ENCODE results near the gene PSMD11.

PSMD11 gene

GRCh38 chr17:32452281-32452680 is 8.0 kb downstream of the PSMD11 start:
- H3K27ac ChIP-seq = no peak overlapping the region
- TF ChIP-seq ZFX (IDR thresholded peaks at IDR 0.05) (no peak), CTCF (conservative IDR thresholded peaks at IDR 0.05) (no peak)

GRCh38 chr17:32453370-32453769 is 9.1 kb downstream of the PSMD11 start:
- no peak overlapping the region for H3K27ac ChIP-seq
- no peak for TF ChIP-seq ZFX (IDR thresholded peaks at IDR 0.05)
- no peak for TF ChIP-seq CTCF (conservative IDR thresholded peaks at IDR 0.05)

- no peak for TF ChIP-seq CTCF (conservative IDR thresholded peaks at IDR 0.05)
- TF ChIP-seq ZFX (IDR thresholded peaks at IDR 0.05) = no peak
- no peak overlapping the region for H3K27ac ChIP-seq
Measured at GRCh38 chr17:32458371-32458770, 14.1 kb downstream of the PSMD11 start.

GRCh38 chr17:32460054-32460453 is 15.7 kb downstream of the PSMD11 start:
- TF ChIP-seq ZFX (IDR thresholded peaks at IDR 0.05) (no peak), CTCF (conservative IDR thresholded peaks at IDR 0.05) (no peak)
- H3K27ac ChIP-seq = no peak overlapping the region

- no peak for TF ChIP-seq CTCF (conservative IDR thresholded peaks at IDR 0.05)
- TF ChIP-seq ZFX (IDR thresholded peaks at IDR 0.05) = no peak
- H3K27ac ChIP-seq = no peak overlapping the region
Measured at GRCh38 chr17:32461498-32461852, 17.2 kb downstream of the PSMD11 start.

- no peak overlapping the region for H3K27ac ChIP-seq
- TF ChIP-seq CTCF (conservative IDR thresholded peaks at IDR 0.05) (peak; percentile 86), ZFX (IDR thresholded peaks at IDR 0.05) (no peak)
Measured at GRCh38 chr17:32461853-32462617, 17.7 kb downstream of the PSMD11 start.

- TF ChIP-seq ZFX (IDR thresholded peaks at IDR 0.05) (no peak), CTCF (conservative IDR thresholded peaks at IDR 0.05) (no peak)
- no peak overlapping the region for H3K27ac ChIP-seq
Measured at GRCh38 chr17:32463304-32463703, 19.0 kb downstream of the PSMD11 start.
